Colonic mucosa (tissue), 4 donors: ENCODE measurements around the gene C10orf62. TPM values are rescaled to one million over a fixed set of nuclear protein-coding genes. Genes with fewer than 3 reads are reported as not detected.
"Not testable (repeated sequence)": the region's sequence is repeated elsewhere in the genome, so short reads cannot be mapped to it uniquely, and the experiment has no call there.

Experiments used
- DNase-seq: peaks from one replicate; pipeline ENCODE4 v3.0.0-alpha.2; 2020
- H3K27ac ChIP-seq: fragments of 200-600 bp; one replicate; pipeline ENCODE4 v1.8.0; 2021
- H3K27me3 ChIP-seq: fragments of 200-600 bp; one replicate; pipeline ENCODE4 v1.8.0; 2021
- H3K36me3 ChIP-seq: fragments of 200-600 bp; one replicate; pipeline ENCODE4 v1.8.0; 2021
- H3K4me1 ChIP-seq: fragments of 200-600 bp; one replicate; pipeline ENCODE4 v1.8.0; 2021; ENCODE audit warnings: mild to moderate bottlenecking
- H3K4me3 ChIP-seq: fragments of 200-600 bp; one replicate; pipeline ENCODE4 v1.8.0; 2021
- H3K9ac ChIP-seq, 2 donors: one replicate each; pipeline ENCODE4 v1.7.0; 2013; ENCODE audit warnings: control low read depth in 2 of 2, low read depth in 2 of 2, low read length in 2 of 2
- H3K9me3 ChIP-seq: fragments of 200-600 bp; one replicate; pipeline ENCODE4 v1.8.0; 2021
- CTCF ChIP-seq: fragments of 200-600 bp; IDR thresholded peaks from one replicate; pipeline ENCODE4 v1.8.0; 2022; ENCODE audit warnings: antibody characterized with exemption, mild to moderate bottlenecking
- intact Hi-C: fragments of 100-400 bp; cut with DNase I; formaldehyde crosslinking; loops from one replicate; pipeline ENCODE4 v1.14.1; 2022
- total RNA-seq, 2 donors: library from RNA; stranded (reverse); fragmentation: NEBNext Ultra II Directional in 1 of 2; extraction: Animal tissue kit (Norgen Biotek cat#: 25700) in 1 of 2; gene quantifications; one replicate each; pipeline ENCODE4 v1.2.1, GENCODE V29; 2021
- donor health status: healthy.
- donor health status: DM: no; HTN: no; CAD: no.
- donor health status: DM: no; HTN: no; CAD: no.

C10orf62 gene
- total RNA-seq, 2 donors from 2014 or later, result not detected

GRCh38 chr10:97575127-97575668 lies 14.3 kb upstream of the C10orf62 start:
- Histone ChIP-seq H3K27me3 (no peaks in the 10 kb centered on the region), H3K27ac (no peak overlapping the region), H3K9me3 (no peaks in the 10 kb centered on the region), H3K4me1 (no peaks in the 10 kb centered on the region), H3K4me3 (no peak overlapping the region), H3K36me3 (no peaks in the 10 kb centered on the region), H3K9ac (no peak overlapping the region)
- TF ChIP-seq CTCF, result no peak
- DNase-seq, result no peak
- intact Hi-C loops, result no loop called here

GRCh38 chr10:97576487-97576886 lies 13.0 kb upstream of the C10orf62 start:
- H3K4me1 ChIP-seq, H3K9me3 ChIP-seq, intact Hi-C loops, H3K27me3 ChIP-seq, DNase-seq, H3K4me3 ChIP-seq, H3K36me3 ChIP-seq, H3K27ac ChIP-seq, H3K9ac ChIP-seq: not testable (repeated sequence)

- no peak overlapping the region for H3K4me3 ChIP-seq
- no peaks in the 10 kb centered on the region for H3K36me3 ChIP-seq
- intact Hi-C loops, result no loop called here
- DNase-seq, result no peak
- H3K9me3 ChIP-seq, result no peaks in the 10 kb centered on the region
- no peak overlapping the region for H3K27ac ChIP-seq
- H3K9ac ChIP-seq, result no peak overlapping the region
- no peak for TF ChIP-seq CTCF
- H3K27me3 ChIP-seq, result no peaks in the 10 kb centered on the region
- H3K4me1 ChIP-seq, result no peaks in the 10 kb centered on the region
Measured at GRCh38 chr10:97577701-97578100, 11.8 kb upstream of the C10orf62 start.

- Histone ChIP-seq H3K27ac (no peak overlapping the region), H3K9ac (no peak overlapping the region), H3K4me1 (no peaks in the 10 kb centered on the region), H3K36me3 (no peaks in the 10 kb centered on the region), H3K27me3 (no peaks in the 10 kb centered on the region), H3K9me3 (no peaks in the 10 kb centered on the region), H3K4me3 (no peak overlapping the region)
- intact Hi-C loops, result no loop called here
- DNase-seq, result no peak
- no peak for TF ChIP-seq CTCF
Measured at GRCh38 chr10:97578171-97578844, 11.2 kb upstream of the C10orf62 start.

GRCh38 chr10:97580421-97581367 lies 8.8 kb upstream of the C10orf62 start:
- intact Hi-C loops, result no loop called here
- no peak for TF ChIP-seq CTCF

More at GRCh38 chr10:97580421-97581367, 8.8 kb upstream of the C10orf62 start:
- Histone ChIP-seq H3K4me3 (no peak overlapping the region), H3K4me1 (no peaks in the 10 kb centered on the region), H3K9me3 (no peaks in the 10 kb centered on the region), H3K27ac (no peak overlapping the region), H3K27me3 (no peaks in the 10 kb centered on the region), H3K9ac (no peak overlapping the region), H3K36me3 (no peaks in the 10 kb centered on the region)
- DNase-seq, result no peak
